Choroid plexus epithelial cell (primary cell): Measurements from ENCODE around the gene FRMD4A.
A peak's percentile ranks its signal among the peaks of the same experiment; 100 is the strongest.
"Not testable (repeated sequence)": the region's sequence is repeated elsewhere in the genome, so short reads cannot be mapped to it uniquely, and the experiment has no call there.

Source experiments
- DNase-seq: peaks from one replicate; pipeline ENCODE4 v3.0.0-alpha.2; 2010; ENCODE audit warnings: low read depth
- H3K4me3 ChIP-seq: 2 replicates; pipeline ENCODE4 v1.5.1; 2011; ENCODE audit warnings: low read depth, mild to moderate bottlenecking, control low read depth, low read length, moderate library complexity
- TF ChIP-seq, protein P1 (sequence below): conservative IDR thresholded peaks from 2 replicates; pipeline ENCODE4 v1.5.1; 2011; ENCODE audit warnings: low read depth, mild to moderate bottlenecking, control low read depth, inconsistent platforms, low read length, moderate library complexity

The FRMD4A gene

DNA sequence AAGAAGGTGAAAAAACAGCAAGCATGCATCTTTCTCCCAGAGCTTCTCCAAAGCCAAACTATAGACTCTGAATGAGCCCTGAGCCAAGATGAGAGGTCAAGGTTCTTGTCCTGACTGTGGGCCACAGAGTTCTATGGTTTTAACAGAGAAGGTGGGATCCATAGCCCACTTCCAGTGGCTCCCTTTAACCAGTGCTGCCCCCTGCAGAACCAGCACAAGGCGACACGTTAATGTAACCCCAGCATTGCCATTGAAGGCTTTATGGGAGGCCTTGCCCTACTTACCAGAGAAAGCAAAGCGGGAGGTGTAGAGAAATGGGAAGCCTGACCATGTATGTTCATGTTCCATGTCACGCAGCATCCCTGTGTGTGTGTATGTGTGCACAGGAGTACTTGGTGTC is 500.3 kb downstream of the FRMD4A start:
- TF ChIP-seq, protein P1, sequence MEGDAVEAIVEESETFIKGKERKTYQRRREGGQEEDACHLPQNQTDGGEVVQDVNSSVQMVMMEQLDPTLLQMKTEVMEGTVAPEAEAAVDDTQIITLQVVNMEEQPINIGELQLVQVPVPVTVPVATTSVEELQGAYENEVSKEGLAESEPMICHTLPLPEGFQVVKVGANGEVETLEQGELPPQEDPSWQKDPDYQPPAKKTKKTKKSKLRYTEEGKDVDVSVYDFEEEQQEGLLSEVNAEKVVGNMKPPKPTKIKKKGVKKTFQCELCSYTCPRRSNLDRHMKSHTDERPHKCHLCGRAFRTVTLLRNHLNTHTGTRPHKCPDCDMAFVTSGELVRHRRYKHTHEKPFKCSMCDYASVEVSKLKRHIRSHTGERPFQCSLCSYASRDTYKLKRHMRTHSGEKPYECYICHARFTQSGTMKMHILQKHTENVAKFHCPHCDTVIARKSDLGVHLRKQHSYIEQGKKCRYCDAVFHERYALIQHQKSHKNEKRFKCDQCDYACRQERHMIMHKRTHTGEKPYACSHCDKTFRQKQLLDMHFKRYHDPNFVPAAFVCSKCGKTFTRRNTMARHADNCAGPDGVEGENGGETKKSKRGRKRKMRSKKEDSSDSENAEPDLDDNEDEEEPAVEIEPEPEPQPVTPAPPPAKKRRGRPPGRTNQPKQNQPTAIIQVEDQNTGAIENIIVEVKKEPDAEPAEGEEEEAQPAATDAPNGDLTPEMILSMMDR, result peak; percentile 24
- no peak overlapping the region for H3K4me3 ChIP-seq
- DNase-seq, result no peak

DNA sequence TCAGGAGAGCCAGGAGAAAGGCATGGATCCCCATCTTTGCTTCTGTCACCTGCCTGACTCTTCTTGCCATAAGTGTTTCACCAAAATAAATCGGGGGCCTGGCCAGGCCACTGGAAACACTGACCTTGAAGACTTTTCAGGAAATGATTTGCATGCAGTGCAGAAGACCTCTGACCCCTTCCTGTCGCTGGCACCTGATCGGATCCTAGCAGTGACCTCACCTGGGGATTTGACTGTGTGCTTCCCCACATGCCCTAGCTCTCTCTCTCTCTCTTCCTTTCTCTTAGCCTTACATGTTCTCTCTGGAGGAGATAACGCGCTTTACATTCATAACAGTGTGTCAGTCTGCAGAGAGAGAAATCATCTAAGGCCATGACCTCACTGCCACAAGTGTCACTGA is 500.9 kb downstream of the FRMD4A start:
- TF ChIP-seq, protein P1, result no peak
- DNase-seq, result no peak
- no peak overlapping the region for H3K4me3 ChIP-seq

DNA sequence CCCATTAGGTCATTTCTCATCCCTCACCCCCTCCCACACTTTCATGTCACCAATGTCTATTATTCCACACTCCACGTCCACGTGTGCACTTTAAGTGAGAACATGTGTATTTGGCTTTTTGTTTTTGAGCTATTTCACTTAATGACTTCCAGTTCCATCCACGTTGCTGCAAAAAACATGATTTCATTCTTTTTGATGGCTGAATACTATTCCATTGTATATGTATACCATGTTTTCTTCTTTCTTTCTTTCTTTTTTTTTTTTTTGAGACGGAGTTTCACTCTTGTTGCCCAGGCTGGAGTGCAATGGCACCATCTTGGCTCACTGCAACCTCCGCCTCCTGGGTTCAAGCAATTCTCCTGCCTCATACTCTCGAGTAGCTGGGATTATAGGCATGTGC is 502.4 kb downstream of the FRMD4A start:
- DNase-seq, H3K4me3 ChIP-seq: not testable (repeated sequence)

DNA sequence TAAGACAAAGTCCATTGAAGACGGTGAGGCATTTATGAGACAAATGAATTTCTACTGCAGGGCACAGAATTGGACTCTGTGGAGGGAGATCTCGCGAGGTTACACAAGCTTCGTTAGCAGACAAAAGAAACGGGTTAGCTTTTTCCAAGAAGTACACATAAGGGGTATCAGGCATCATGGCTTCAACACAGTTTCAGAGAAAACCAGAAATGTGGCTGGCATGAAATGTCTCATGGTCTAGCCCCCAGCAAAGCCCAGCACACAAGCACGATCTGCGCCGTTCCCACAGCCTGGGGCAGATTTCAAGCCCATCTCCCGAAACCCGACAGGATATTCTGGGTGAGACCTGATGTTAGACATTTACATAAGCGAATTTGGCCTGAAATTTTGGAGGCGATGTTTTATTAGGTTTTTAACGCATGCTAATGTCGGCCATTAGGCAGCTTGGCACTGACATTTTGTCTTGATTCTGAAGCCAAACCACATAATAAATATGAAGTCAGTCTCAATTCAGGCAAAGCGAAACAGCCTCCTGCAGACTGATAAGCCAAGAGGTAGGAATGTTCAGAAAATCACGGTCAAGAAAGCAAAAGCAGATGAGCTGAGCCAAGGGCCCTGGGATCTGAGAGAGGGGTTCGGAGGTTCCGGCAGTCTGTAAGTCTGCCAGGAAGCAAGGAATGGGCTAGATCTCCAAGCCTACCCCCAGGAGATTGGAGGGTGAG is 503.5 kb downstream of the FRMD4A start:
- TF ChIP-seq, protein P1, result no peak
- peak; percentile 40 for DNase-seq
- H3K4me3 ChIP-seq, result no peak overlapping the region

DNA sequence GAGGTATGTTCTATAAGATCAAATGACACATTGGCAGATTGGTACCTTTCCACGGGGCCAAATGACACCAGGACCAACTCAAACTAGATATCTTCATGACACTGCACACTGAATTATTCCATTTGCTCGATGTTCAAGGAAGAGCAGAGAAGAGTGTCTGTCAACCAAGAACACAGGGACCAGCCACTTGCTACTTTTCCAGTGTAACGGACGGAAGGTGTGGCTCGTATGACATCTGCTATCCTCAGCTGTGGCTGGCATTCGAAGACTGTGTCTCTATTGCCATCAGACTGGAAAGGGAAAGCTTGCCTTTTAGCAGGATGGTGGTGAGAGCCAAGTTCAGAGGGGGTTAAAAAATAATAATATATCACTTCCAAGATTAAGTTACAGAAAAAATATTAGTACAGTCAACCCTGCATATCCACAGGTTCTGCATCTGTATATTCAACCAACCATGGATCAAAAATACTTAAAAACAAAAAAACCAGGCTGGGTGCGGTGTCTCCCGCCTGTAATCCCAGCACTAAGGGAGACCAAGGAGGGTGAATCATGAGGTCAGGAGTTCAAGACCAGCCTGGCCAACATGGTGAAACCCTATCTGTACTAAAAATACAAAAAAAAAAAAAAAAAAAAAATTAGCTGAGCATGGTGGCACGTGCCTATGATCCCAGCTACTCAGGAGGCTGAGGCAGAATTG is 506.9 kb downstream of the FRMD4A start:
- no peak overlapping the region for H3K4me3 ChIP-seq
- no peak for DNase-seq
- TF ChIP-seq, protein P1, result no peak

DNA sequence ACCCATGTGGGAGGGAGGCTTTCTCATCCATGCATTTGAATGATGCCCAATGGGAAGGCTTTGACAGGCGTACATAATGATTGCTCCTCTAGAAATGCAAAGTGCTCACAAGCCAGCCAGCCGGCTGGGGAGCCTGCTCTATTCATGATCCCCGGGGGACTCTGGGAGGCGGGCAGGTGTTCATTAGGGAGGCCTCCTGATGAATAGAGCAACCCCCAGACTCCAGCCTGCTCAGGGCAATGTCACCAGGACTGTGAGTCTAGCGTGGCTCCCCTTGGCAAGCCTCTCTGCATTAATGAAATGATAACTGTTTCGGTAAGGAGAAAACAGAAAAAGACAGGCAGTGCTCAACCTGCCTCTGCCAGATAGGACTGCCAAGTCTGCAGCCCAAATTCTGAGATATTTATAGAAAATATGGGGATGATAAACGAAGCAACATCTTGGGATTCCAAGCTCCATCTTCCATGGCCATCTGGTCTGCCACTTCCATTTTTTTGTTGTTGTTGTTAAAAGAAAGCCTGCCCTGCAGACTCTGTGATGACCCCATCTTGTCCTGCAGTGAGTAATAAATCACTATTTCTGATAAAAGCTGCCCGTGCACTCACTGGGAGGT is 507.5 kb downstream of the FRMD4A start:
- TF ChIP-seq, protein P1, result no peak
- H3K4me3 ChIP-seq, result no peak overlapping the region
- DNase-seq, result no peak

DNA sequence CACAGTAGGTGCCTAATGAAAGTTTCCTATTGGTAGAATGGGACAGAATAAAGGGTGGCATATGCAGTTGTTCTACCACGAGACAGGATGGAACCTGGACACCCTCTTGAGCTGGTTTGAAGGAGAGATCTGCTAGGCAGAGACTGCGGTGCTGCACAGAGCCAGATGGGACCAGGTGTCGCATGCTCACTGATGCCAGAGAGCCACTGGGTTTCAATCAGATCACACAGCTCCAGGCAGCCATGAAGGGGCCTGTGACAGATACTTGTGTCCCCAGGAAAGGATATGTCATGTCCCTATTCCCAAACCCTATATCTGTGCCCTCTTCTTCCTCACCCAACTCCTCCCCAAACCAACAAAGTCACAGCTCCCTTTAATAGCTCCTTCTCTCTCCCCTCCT is 508.2 kb downstream of the FRMD4A start:
- DNase-seq, result no peak
- TF ChIP-seq, protein P1, result no peak
- no peak overlapping the region for H3K4me3 ChIP-seq
